ENCODE data around the gene TRIM65.

TRIM65 gene, protein sequence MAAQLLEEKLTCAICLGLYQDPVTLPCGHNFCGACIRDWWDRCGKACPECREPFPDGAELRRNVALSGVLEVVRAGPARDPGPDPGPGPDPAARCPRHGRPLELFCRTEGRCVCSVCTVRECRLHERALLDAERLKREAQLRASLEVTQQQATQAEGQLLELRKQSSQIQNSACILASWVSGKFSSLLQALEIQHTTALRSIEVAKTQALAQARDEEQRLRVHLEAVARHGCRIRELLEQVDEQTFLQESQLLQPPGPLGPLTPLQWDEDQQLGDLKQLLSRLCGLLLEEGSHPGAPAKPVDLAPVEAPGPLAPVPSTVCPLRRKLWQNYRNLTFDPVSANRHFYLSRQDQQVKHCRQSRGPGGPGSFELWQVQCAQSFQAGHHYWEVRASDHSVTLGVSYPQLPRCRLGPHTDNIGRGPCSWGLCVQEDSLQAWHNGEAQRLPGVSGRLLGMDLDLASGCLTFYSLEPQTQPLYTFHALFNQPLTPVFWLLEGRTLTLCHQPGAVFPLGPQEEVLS

DNA sequence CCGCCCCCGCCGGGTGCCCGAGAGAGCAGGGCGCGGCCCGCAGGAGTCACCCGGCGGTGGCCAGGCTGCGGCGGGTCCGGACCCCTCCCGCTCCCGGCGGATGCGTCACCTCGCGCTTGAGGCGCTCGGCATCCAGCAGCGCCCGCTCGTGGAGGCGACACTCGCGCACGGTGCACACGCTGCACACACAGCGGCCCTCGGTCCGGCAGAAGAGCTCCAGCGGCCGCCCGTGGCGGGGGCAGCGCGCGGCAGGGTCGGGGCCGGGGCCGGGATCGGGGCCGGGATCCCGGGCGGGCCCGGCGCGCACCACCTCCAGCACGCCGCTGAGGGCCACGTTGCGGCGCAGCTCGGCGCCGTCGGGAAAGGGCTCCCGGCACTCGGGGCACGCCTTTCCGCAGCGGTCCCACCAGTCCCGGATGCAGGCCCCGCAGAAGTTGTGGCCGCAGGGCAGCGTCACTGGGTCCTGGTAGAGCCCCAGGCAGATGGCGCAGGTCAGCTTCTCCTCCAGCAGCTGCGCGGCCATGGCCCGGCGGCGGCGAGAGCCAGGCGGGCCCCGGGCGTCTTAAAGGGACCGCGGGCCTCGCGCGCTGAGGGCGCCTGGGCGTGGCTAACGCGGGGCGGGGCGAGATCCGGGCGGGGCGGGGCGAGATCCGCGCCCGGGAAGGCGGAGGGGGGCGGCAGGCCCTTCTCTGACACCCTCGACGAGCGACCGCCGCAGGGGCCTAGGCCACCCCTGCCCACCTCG lies at the start of gene TRIM65:
Gene TRIM65, minus strand, starts transcription at position 537 of the 745 bp plus-strand sequence. Its CDS starts 14 bp downstream, at position 523.
- H3K27me3 ChIP-seq (ENCODE audit: insufficient read depth, low read length, poor library complexity, severe bottlenecking): no peaks in the 10 kb centered on the region
- H3F3A ChIP-seq (ENCODE audit: low read depth): peaks cover 5% of the 10 kb centered on the region
- no peaks in the 10 kb centered on the region for H4K20me1 ChIP-seq (ENCODE audit: insufficient read depth, low read length, poor library complexity, severe bottlenecking)
- H2AFZ ChIP-seq (ENCODE audit: low read length): peak within 1 kb of the TSS; percentile 89
- H3K9me2 ChIP-seq (replicated peaks; ENCODE audit: low read depth, low read length): no peaks in the 10 kb centered on the region
- peak within 1 kb of the TSS; percentile 74 for H3K4me3 ChIP-seq (ENCODE audit: low read length, poor library complexity, severe bottlenecking)
- peaks cover 23% of the 10 kb centered on the region; the same call in 1 of the 2 replicates for H3K36me3 ChIP-seq (ENCODE audit: insufficient read depth, low read length)
- H3K4me2 ChIP-seq (ENCODE audit: low read depth, low read length, poor library complexity, severe bottlenecking): peak within 1 kb of the TSS; percentile 96
- peak within 1 kb of the TSS; percentile 80 for H3K9ac ChIP-seq (ENCODE audit: low read depth, low read length, poor library complexity, severe bottlenecking)
- H3K79me2 ChIP-seq (ENCODE audit: insufficient read depth, low read length): peaks cover 33% of the 10 kb centered on the region
- TF ChIP-seq EZH2phosphoT487 (IDR thresholded peaks at IDR 0.05; ENCODE audit: borderline replicate concordance): no peak
- TF ChIP-seq, protein P1, sequence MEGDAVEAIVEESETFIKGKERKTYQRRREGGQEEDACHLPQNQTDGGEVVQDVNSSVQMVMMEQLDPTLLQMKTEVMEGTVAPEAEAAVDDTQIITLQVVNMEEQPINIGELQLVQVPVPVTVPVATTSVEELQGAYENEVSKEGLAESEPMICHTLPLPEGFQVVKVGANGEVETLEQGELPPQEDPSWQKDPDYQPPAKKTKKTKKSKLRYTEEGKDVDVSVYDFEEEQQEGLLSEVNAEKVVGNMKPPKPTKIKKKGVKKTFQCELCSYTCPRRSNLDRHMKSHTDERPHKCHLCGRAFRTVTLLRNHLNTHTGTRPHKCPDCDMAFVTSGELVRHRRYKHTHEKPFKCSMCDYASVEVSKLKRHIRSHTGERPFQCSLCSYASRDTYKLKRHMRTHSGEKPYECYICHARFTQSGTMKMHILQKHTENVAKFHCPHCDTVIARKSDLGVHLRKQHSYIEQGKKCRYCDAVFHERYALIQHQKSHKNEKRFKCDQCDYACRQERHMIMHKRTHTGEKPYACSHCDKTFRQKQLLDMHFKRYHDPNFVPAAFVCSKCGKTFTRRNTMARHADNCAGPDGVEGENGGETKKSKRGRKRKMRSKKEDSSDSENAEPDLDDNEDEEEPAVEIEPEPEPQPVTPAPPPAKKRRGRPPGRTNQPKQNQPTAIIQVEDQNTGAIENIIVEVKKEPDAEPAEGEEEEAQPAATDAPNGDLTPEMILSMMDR (conservative IDR thresholded peaks at IDR 0.05; ENCODE audit: low read length): peak; percentile 21; the same call in 1 of the 2 replicates
- H3K4me1 ChIP-seq (ENCODE audit: insufficient read depth, low read length, poor library complexity, severe bottlenecking): peaks cover 27% of the 10 kb centered on the region
- no peaks in the 10 kb centered on the region for H3K9me3 ChIP-seq (ENCODE audit: insufficient read depth, low read depth, low read length)

DNA sequence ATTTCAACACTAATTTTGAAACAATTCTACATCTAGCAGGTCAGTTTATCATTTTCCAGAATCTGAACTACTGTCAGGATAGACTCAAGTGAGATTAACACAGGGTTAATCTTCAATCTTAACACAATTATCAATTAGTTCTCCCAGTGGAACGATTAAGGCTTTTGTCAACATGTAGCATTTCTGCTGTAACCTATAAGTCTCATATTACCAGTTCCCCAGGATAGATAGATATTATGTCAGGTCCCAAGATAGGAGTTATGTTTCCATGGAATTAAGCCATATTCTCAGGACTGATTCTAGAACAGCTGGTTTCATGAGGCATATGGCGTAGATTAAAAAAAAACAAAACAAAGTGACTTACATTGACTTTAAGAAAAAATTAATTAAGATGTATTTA lies 48.5 kb upstream of the TRIM65 start:
- TF ChIP-seq, protein P1 (conservative IDR thresholded peaks at IDR 0.05; ENCODE audit: low read length): no peak
- TF ChIP-seq EZH2phosphoT487 (IDR thresholded peaks at IDR 0.05; ENCODE audit: borderline replicate concordance): no peak
- Histone ChIP-seq H3K9me3 (ENCODE audit: insufficient read depth, low read depth, low read length) (no peaks in the 10 kb centered on the region), H3K36me3 (ENCODE audit: insufficient read depth, low read length) (peaks cover 41% of the 10 kb centered on the region; the same call in 1 of the 2 replicates), H3K9me2 (replicated peaks; ENCODE audit: low read depth, low read length) (no peaks in the 10 kb centered on the region), H3F3A (ENCODE audit: low read depth) (no peaks in the 10 kb centered on the region), H4K20me1 (ENCODE audit: insufficient read depth, low read length, poor library complexity, severe bottlenecking) (no peaks in the 10 kb centered on the region), H3K4me3 (ENCODE audit: low read length, poor library complexity, severe bottlenecking) (no peak overlapping the region), H3K79me2 (ENCODE audit: insufficient read depth, low read length) (peaks cover 5% of the 10 kb centered on the region; the same call in 1 of the 2 replicates), H3K9ac (ENCODE audit: low read depth, low read length, poor library complexity, severe bottlenecking) (no peak overlapping the region), H3K4me1 (ENCODE audit: insufficient read depth, low read length, poor library complexity, severe bottlenecking) (peaks cover 8% of the 10 kb centered on the region), H2AFZ (ENCODE audit: low read length) (no peak overlapping the region), H3K4me2 (ENCODE audit: low read depth, low read length, poor library complexity, severe bottlenecking) (no peak overlapping the region), H3K27me3 (ENCODE audit: insufficient read depth, low read length, poor library complexity, severe bottlenecking) (no peaks in the 10 kb centered on the region)

DNA sequence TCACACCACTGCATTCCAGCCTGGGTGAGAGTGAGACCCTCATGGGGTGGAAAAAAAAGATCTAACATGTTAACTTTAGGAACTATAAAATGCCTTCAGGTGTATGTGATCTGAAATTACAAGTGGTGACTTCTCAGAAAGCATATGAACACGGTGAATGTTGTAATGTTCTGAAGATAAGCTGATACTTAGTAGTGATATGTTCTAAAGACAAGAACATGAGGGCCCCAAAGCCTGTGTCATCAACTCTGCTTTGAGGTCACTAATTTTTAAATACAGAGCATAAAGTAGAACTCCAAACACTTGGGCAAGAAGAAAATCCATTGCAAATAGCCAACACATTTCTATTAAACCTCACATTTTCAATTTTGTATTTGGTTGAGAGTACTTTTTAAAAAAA lies 46.7 kb upstream of the TRIM65 start:
- Histone ChIP-seq H3K9me3 (ENCODE audit: insufficient read depth, low read depth, low read length) (no peaks in the 10 kb centered on the region), H4K20me1 (ENCODE audit: insufficient read depth, low read length, poor library complexity, severe bottlenecking) (no peaks in the 10 kb centered on the region), H3K9me2 (replicated peaks; ENCODE audit: low read depth, low read length) (no peaks in the 10 kb centered on the region), H3K27me3 (ENCODE audit: insufficient read depth, low read length, poor library complexity, severe bottlenecking) (no peaks in the 10 kb centered on the region), H3F3A (ENCODE audit: low read depth) (no peaks in the 10 kb centered on the region), H3K4me2 (ENCODE audit: low read depth, low read length, poor library complexity, severe bottlenecking) (no peak overlapping the region), H3K4me3 (ENCODE audit: low read length, poor library complexity, severe bottlenecking) (no peak overlapping the region), H2AFZ (ENCODE audit: low read length) (no peak overlapping the region), H3K36me3 (ENCODE audit: insufficient read depth, low read length) (peaks cover 25% of the 10 kb centered on the region; the same call in 1 of the 2 replicates), H3K79me2 (ENCODE audit: insufficient read depth, low read length) (peaks cover 6% of the 10 kb centered on the region; the same call in 1 of the 2 replicates), H3K9ac (ENCODE audit: low read depth, low read length, poor library complexity, severe bottlenecking) (no peak overlapping the region), H3K4me1 (ENCODE audit: insufficient read depth, low read length, poor library complexity, severe bottlenecking) (peaks cover 9% of the 10 kb centered on the region)
- TF ChIP-seq, protein P1 (conservative IDR thresholded peaks at IDR 0.05; ENCODE audit: low read length): no peak
- no peak for TF ChIP-seq EZH2phosphoT487 (IDR thresholded peaks at IDR 0.05; ENCODE audit: borderline replicate concordance)

Data from Loucy (cell line).